HS-5 (cell line): ENCODE results near the gene ZNF792.
"Not testable (repeated sequence)": the region's sequence is repeated elsewhere in the genome, so short reads cannot be mapped to it uniquely, and the experiment has no call there.

ENCODE experiments used
- DNase-seq: peaks from one replicate; pipeline ENCODE4 v3.0.0-alpha.2; 2012; ENCODE audit warnings: low read depth

The ZNF792 gene

GRCh38 chr19:34925278-34925855 is 38.7 kb downstream of the ZNF792 start:
- no peak for DNase-seq

GRCh38 chr19:34920090-34920786 is 43.8 kb downstream of the ZNF792 start:
- DNase-seq, result not testable (repeated sequence)

- DNase-seq, result no peak
These were observed 45.8 kb downstream of the ZNF792 start for GRCh38 chr19:34918190-34918589.

GRCh38 chr19:34917144-34917543 is 46.9 kb downstream of the ZNF792 start:
- DNase-seq, result not testable (repeated sequence)

- no peak for DNase-seq
These were observed 53.3 kb downstream of the ZNF792 start for GRCh38 chr19:34910770-34911169.
